ENCODE measurements around the gene HTATIP2.
A peak's percentile ranks its signal among the peaks of the same experiment; 100 is the strongest.
"Not testable (repeated sequence)": the region's sequence is repeated elsewhere in the genome, so short reads cannot be mapped to it uniquely, and the experiment has no call there.

HTATIP2 gene

DNA sequence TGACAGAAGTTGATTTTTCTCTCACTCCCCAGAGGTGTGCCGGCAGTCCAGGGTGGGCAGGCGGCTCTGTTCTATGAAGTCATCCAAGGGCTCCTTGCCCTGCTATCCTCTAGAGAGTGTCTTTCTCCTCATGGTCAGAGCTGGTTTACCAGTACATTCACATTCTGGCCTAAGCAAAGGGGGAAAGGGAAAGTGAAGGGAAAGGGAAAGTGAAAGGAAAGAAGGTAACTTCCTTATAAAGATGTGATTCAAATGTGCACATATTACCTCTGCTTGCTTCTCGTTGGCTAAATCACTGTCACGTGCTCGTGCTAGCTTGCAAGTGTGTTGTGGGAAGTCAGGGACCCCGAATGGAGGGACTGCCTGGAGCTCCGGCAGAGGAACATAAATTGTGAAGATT, 2.9 kb upstream of the HTATIP2 start:
- Histone ChIP-seq H3K36me3 (ENCODE audit: control insufficient read depth in 4 of 4, insufficient read depth in 4 of 4, low read length in 3 of 4) (no peaks in the 10 kb centered on the region), H3K27me3 (replicated peaks in 2 of 5; ENCODE audit: control insufficient read depth in 4 of 5, insufficient read depth in 5 of 5, low read length in 4 of 5) (no peaks in the 10 kb centered on the region), H3K4me3 (ENCODE audit: control insufficient read depth in 1 of 7, extremely low read depth in 1 of 7, insufficient read depth in 4 of 7, low read depth in 2 of 7, low read length in 6 of 7) (peak overlapping the region in 2 of 7 experiments; percentile 8 to 66), H3K4me1 (ENCODE audit: control extremely low read depth in 1 of 4, control insufficient read depth in 4 of 4, insufficient read depth in 4 of 4, low read length in 3 of 4) (peaks cover 3 to 20% (median 13%) of the 10 kb centered on the region in 4 experiments), H3K27ac (ENCODE audit: insufficient read depth in 1 of 2, low read depth in 1 of 2, low read length in 2 of 2, poor library complexity in 1 of 2, severe bottlenecking in 2 of 2) (no peak overlapping the region), H3K9me3 (ENCODE audit: control extremely low read depth in 1 of 5, control insufficient read depth in 4 of 5, insufficient read depth in 2 of 5, low read depth in 1 of 5, low read length in 4 of 5) (no peaks in the 10 kb centered on the region)
- ChIA-PET CTCF (interaction anchor here (1.3 to 3.9 kb wide), 2 partner anchors 8 to 232 kb away, joined by 3 to 21 read pairs; no protein-coding TSS in a partner anchor), POLR2A (no interaction called here)
- WGBS (ENCODE audit: insufficient coverage) = 46% methylated on average over 6 of the region's 7 CpGs
- DNase-seq = peak; percentile 64 to 85 (median 78)

DNA sequence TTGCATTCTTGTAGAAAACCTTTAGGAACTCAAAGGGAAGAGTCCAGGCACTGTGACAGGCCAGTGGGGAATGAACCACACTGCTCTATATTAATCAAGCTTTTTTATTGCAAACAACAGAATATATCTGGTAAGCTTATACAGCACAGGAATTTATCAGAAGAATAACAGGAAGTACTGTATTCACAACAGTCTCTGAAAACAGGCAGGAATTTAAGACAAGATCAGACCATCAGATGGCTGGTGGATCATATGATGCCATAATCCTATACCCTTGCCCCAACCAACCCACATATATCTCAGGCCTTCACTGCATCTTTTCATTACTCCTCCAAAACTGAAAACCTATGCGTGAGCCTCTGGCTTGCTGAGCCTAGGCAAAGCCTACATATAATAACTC, 1.0 kb upstream of the HTATIP2 start:
- no peak for DNase-seq
- H3K27ac ChIP-seq (ENCODE audit: insufficient read depth in 1 of 2, low read depth in 1 of 2, low read length in 2 of 2, poor library complexity in 1 of 2, severe bottlenecking in 2 of 2) = no peak overlapping the region
- H3K4me3 ChIP-seq (ENCODE audit: control insufficient read depth in 1 of 7, extremely low read depth in 1 of 7, insufficient read depth in 4 of 7, low read depth in 2 of 7, low read length in 6 of 7) = no peak overlapping the region

DNA sequence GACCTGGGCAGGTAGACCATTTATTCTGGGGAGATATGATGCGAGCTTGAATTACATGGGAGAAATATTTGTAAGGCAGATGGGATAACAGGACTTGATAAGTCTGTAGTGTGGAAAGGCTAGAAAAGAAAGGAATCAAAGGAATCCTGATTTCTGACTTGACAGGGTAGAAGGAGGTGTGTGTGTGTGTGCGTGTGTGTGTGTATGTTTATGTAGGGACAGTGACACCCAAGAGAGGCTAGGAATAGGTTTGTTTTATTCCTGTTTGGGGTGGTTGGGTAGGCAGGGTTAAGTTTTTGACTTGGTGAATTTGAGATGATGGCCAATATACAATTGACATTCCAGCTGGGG, 390 bp upstream of the HTATIP2 start:
- 83% methylated on average over 2 of the region's 2 CpGs for WGBS (ENCODE audit: insufficient coverage)

More for the DNA sequence above, 1.0 kb upstream of the HTATIP2 start:
- Histone ChIP-seq H3K9me3 (ENCODE audit: control extremely low read depth in 1 of 5, control insufficient read depth in 4 of 5, insufficient read depth in 2 of 5, low read depth in 1 of 5, low read length in 4 of 5) (no peaks in the 10 kb centered on the region), H3K4me1 (ENCODE audit: control extremely low read depth in 1 of 4, control insufficient read depth in 4 of 4, insufficient read depth in 4 of 4, low read length in 3 of 4) (peaks cover 3 to 20% (median 13%) of the 10 kb centered on the region in 4 experiments), H3K27me3 (replicated peaks in 2 of 5; ENCODE audit: control insufficient read depth in 4 of 5, insufficient read depth in 5 of 5, low read length in 4 of 5) (no peaks in the 10 kb centered on the region), H3K36me3 (ENCODE audit: control insufficient read depth in 4 of 4, insufficient read depth in 4 of 4, low read length in 3 of 4) (no peaks in the 10 kb centered on the region)
- 17% methylated on average over 1 of the region's 1 CpG for WGBS (ENCODE audit: insufficient coverage)
- POLR2A ChIA-PET = no interaction called here
- CTCF ChIA-PET = no interaction called here

DNA sequence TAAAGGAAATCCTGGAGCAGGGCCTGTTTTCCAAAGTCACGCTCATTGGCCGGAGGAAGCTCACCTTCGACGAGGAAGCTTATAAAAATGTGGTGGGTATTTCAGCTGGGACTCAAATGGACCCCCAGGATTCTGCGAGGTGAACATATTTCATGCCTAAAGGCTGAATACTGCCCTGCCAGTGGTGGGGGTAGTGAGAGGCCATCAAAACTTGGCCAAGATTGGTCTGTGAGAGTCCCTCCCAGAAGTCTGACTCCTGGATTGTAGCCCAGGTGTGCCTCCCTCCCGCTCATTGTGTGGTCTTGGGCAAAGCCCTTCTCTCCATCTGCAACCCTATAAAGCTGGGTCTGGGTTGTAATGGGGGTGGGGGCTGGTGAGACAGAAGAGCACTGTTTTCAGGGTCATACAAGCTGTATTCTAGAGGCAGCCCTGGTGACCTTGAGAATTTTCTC, 853 bp downstream of the HTATIP2 start:
- Histone ChIP-seq H3K4me3 (ENCODE audit: control insufficient read depth in 1 of 7, extremely low read depth in 1 of 7, insufficient read depth in 4 of 7, low read depth in 2 of 7, low read length in 6 of 7) (peak overlapping the region; percentile 62 to 89 (median 75)), H3K4me1 (ENCODE audit: control extremely low read depth in 1 of 4, control insufficient read depth in 4 of 4, insufficient read depth in 4 of 4, low read length in 3 of 4) (peaks cover 3 to 20% (median 13%) of the 10 kb centered on the region in 4 experiments), H3K27ac (ENCODE audit: insufficient read depth in 1 of 2, low read depth in 1 of 2, low read length in 2 of 2, poor library complexity in 1 of 2, severe bottlenecking in 2 of 2) (peak overlapping the region in 1 of 2 experiments; percentile 67), H3K36me3 (ENCODE audit: control insufficient read depth in 4 of 4, insufficient read depth in 4 of 4, low read length in 3 of 4) (peaks cover 0 to 2% (median 0%) of the 10 kb centered on the region in 4 experiments), H3K27me3 (replicated peaks in 2 of 5; ENCODE audit: control insufficient read depth in 4 of 5, insufficient read depth in 5 of 5, low read length in 4 of 5) (no peaks in the 10 kb centered on the region), H3K9me3 (ENCODE audit: control extremely low read depth in 1 of 5, control insufficient read depth in 4 of 5, insufficient read depth in 2 of 5, low read depth in 1 of 5, low read length in 4 of 5) (no peaks in the 10 kb centered on the region)
- ChIA-PET CTCF (interaction anchor here (0.6 to 3.2 kb wide), 5 partner anchors 9 to 236 kb away, joined by 3 to 16 read pairs (median 4); no protein-coding TSS in a partner anchor), POLR2A (no interaction called here)
- peak in 2 of 3 donors; percentile 2 to 18 for DNase-seq
- WGBS (ENCODE audit: insufficient coverage) = 17% methylated on average over 5 of the region's 6 CpGs

More for the DNA sequence above, 390 bp upstream of the HTATIP2 start:
- H3K27ac ChIP-seq (ENCODE audit: insufficient read depth in 1 of 2, low read depth in 1 of 2, low read length in 2 of 2, poor library complexity in 1 of 2, severe bottlenecking in 2 of 2) = no peak overlapping the region
- H3K27me3 ChIP-seq (replicated peaks in 2 of 5; ENCODE audit: control insufficient read depth in 4 of 5, insufficient read depth in 5 of 5, low read length in 4 of 5) = no peaks in the 10 kb centered on the region
- DNase-seq = peak in 1 of 3 donors; percentile 7
- peaks cover 3 to 20% (median 13%) of the 10 kb centered on the region in 4 experiments for H3K4me1 ChIP-seq (ENCODE audit: control extremely low read depth in 1 of 4, control insufficient read depth in 4 of 4, insufficient read depth in 4 of 4, low read length in 3 of 4)
- H3K9me3 ChIP-seq (ENCODE audit: control extremely low read depth in 1 of 5, control insufficient read depth in 4 of 5, insufficient read depth in 2 of 5, low read depth in 1 of 5, low read length in 4 of 5) = no peaks in the 10 kb centered on the region
- POLR2A ChIA-PET = no interaction called here
- CTCF ChIA-PET = interaction anchor here (1.3 to 3.2 kb wide), 3 partner anchors 8 to 235 kb away, joined by 3 to 16 read pairs (median 5); no protein-coding TSS in a partner anchor
- no peaks in the 10 kb centered on the region for H3K36me3 ChIP-seq (ENCODE audit: control insufficient read depth in 4 of 4, insufficient read depth in 4 of 4, low read length in 3 of 4)
- peak overlapping the region in 5 of 7 experiments; percentile 68 to 89 (median 75) for H3K4me3 ChIP-seq (ENCODE audit: control insufficient read depth in 1 of 7, extremely low read depth in 1 of 7, insufficient read depth in 4 of 7, low read depth in 2 of 7, low read length in 6 of 7)

DNA sequence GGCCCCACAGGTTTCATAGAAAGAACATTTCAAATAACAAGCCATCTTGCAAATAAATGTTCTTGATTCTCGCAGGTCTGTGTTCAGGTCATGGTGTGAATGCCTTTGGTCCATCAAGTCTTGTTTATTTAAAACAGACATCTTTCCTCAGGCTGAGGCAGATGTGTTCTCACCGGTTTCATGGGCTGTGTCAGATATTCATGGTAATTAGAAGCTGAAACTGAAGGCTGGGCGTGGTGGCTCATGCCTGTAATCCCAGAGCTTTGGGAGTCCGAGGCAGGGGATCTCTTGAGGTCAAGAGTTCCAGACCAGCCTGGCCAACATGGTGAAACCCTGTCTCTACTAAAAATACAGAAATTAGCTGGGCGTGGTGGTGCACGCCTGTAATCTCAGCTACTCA, 2.0 kb downstream of the HTATIP2 start:
- H3K27me3 ChIP-seq (replicated peaks in 2 of 5; ENCODE audit: control insufficient read depth in 4 of 5, insufficient read depth in 5 of 5, low read length in 4 of 5); H3K4me3 ChIP-seq (ENCODE audit: control insufficient read depth in 1 of 7, extremely low read depth in 1 of 7, insufficient read depth in 4 of 7, low read depth in 2 of 7, low read length in 6 of 7); H3K36me3 ChIP-seq (ENCODE audit: control insufficient read depth in 4 of 4, insufficient read depth in 4 of 4, low read length in 3 of 4); DNase-seq; POLR2A ChIA-PET; H3K9me3 ChIP-seq (ENCODE audit: control extremely low read depth in 1 of 5, control insufficient read depth in 4 of 5, insufficient read depth in 2 of 5, low read depth in 1 of 5, low read length in 4 of 5); H3K27ac ChIP-seq (ENCODE audit: insufficient read depth in 1 of 2, low read depth in 1 of 2, low read length in 2 of 2, poor library complexity in 1 of 2, severe bottlenecking in 2 of 2): not testable (repeated sequence)
- 100% methylated on average over 6 of the region's 6 CpGs for WGBS (ENCODE audit: insufficient coverage)
- CTCF ChIA-PET = interaction anchor here (0.6 to 3.2 kb wide), 2 partner anchors 11 to 1684 kb away, joined by 3 to 16 read pairs; no protein-coding TSS in a partner anchor
- H3K4me1 ChIP-seq (ENCODE audit: control extremely low read depth in 1 of 4, control insufficient read depth in 4 of 4, insufficient read depth in 4 of 4, low read length in 3 of 4) = peaks cover 3 to 20% (median 12%) of the 10 kb centered on the region in 4 experiments

DNA sequence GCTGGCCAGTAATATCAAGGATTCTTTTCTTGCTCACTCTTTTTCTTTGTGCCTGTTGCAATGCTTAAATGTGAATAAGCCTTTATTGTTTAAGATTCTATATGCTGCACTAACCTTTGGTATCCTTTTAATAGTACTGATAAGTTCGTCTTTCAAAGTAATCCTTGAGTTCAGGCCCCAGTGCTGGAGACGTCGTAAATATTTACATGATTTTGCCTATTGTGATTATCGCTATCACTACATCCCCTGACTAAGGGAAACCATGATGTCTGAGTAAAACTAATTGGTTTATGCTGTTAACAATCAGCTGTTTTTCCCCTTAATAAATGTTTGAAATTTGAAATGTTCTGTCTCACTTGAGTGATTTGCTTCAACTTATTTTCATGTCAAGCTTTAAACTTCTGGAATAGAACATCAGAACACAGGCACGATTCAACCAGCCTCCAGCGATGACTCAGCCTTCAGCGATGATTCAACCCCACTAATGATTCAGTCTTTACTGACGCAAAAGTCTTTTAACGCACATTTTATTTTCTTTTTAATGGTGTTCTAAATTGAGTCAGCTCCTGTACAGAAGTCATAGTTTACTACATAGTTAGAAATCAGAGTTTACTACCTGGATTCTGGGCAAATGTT, 3.9 kb downstream of the HTATIP2 start:
- ChIA-PET CTCF (interaction anchor here (1.1 to 1.8 kb wide), 3 partner anchors 9 to 13 kb away, joined by 3 to 8 read pairs (median 5); no protein-coding TSS in a partner anchor), POLR2A (interaction anchor here (0.7 kb wide), 1 partner anchor 1104 kb away, joined by 4 read pairs; no protein-coding TSS in a partner anchor)
- H3K27ac ChIP-seq (ENCODE audit: insufficient read depth in 1 of 2, low read depth in 1 of 2, low read length in 2 of 2, poor library complexity in 1 of 2, severe bottlenecking in 2 of 2) = peak overlapping the region in 1 of 2 experiments; percentile 27
- H3K36me3 ChIP-seq (ENCODE audit: control insufficient read depth in 4 of 4, insufficient read depth in 4 of 4, low read length in 3 of 4) = peaks cover 0 to 8% (median 4%) of the 10 kb centered on the region in 4 experiments
- H3K4me1 ChIP-seq (ENCODE audit: control extremely low read depth in 1 of 4, control insufficient read depth in 4 of 4, insufficient read depth in 4 of 4, low read length in 3 of 4) = peaks cover 1 to 16% (median 10%) of the 10 kb centered on the region in 4 experiments
- no peaks in the 10 kb centered on the region for H3K9me3 ChIP-seq (ENCODE audit: control extremely low read depth in 1 of 5, control insufficient read depth in 4 of 5, insufficient read depth in 2 of 5, low read depth in 1 of 5, low read length in 4 of 5)
- DNase-seq = peak; percentile 8 to 49 (median 39)
- H3K4me3 ChIP-seq (ENCODE audit: control insufficient read depth in 1 of 7, extremely low read depth in 1 of 7, insufficient read depth in 4 of 7, low read depth in 2 of 7, low read length in 6 of 7) = no peak overlapping the region
- WGBS (ENCODE audit: insufficient coverage) = 93% methylated on average over 5 of the region's 9 CpGs
- H3K27me3 ChIP-seq (replicated peaks in 2 of 5; ENCODE audit: control insufficient read depth in 4 of 5, insufficient read depth in 5 of 5, low read length in 4 of 5) = no peaks in the 10 kb centered on the region

DNA sequence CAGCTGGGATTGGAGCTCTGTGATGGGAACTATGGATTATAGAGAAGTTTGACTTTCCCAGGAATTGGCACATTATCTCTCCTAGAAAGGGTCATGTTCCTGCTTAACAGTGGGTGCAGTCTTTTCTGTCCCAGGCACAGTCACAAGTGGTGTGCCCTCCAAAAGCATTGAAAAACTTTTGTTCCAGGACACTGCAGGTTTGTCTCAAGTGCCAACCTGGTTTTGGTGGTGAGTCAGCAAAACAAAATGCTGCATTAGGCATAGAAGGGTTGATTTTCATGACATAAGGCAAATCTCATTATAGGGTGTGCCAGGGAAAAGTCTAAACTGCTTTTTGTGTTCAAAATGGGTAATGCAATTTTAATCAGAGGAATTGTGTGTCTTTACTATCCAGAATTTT, 4.9 kb downstream of the HTATIP2 start:
- no peak overlapping the region for H3K27ac ChIP-seq (ENCODE audit: insufficient read depth in 1 of 2, low read depth in 1 of 2, low read length in 2 of 2, poor library complexity in 1 of 2, severe bottlenecking in 2 of 2)
- ChIA-PET POLR2A (no interaction called here), CTCF (interaction anchor here (1.7 to 1.8 kb wide), 2 partner anchors 8 to 14 kb away, joined by 5 to 8 read pairs; no protein-coding TSS in a partner anchor)
- no peaks in the 10 kb centered on the region for H3K9me3 ChIP-seq (ENCODE audit: control extremely low read depth in 1 of 5, control insufficient read depth in 4 of 5, insufficient read depth in 2 of 5, low read depth in 1 of 5, low read length in 4 of 5)
- peak in 2 of 3 donors; percentile 39 to 53 for DNase-seq
- H3K4me3 ChIP-seq (ENCODE audit: control insufficient read depth in 1 of 7, extremely low read depth in 1 of 7, insufficient read depth in 4 of 7, low read depth in 2 of 7, low read length in 6 of 7) = no peak overlapping the region
- peaks cover 0 to 10% (median 8%) of the 10 kb centered on the region in 4 experiments for H3K4me1 ChIP-seq (ENCODE audit: control extremely low read depth in 1 of 4, control insufficient read depth in 4 of 4, insufficient read depth in 4 of 4, low read length in 3 of 4)
- H3K36me3 ChIP-seq (ENCODE audit: control insufficient read depth in 4 of 4, insufficient read depth in 4 of 4, low read length in 3 of 4) = peaks cover 0 to 8% (median 4%) of the 10 kb centered on the region in 4 experiments
- no peaks in the 10 kb centered on the region for H3K27me3 ChIP-seq (replicated peaks in 2 of 5; ENCODE audit: control insufficient read depth in 4 of 5, insufficient read depth in 5 of 5, low read length in 4 of 5)

Data from common myeloid progenitor, CD34-positive (primary cell).